GM21825 (cell line): Measurements from ENCODE around the gene INPP5B.

Source experiments
- ATAC-seq: cut with Tn5 transposase; IDR thresholded peaks from one replicate; pipeline ENCODE4 v1.9.1; 2021; ENCODE audit warnings: mild to moderate bottlenecking, moderate library complexity; ENCODE audit not compliant: unreplicated experiment

INPP5B gene

DNA sequence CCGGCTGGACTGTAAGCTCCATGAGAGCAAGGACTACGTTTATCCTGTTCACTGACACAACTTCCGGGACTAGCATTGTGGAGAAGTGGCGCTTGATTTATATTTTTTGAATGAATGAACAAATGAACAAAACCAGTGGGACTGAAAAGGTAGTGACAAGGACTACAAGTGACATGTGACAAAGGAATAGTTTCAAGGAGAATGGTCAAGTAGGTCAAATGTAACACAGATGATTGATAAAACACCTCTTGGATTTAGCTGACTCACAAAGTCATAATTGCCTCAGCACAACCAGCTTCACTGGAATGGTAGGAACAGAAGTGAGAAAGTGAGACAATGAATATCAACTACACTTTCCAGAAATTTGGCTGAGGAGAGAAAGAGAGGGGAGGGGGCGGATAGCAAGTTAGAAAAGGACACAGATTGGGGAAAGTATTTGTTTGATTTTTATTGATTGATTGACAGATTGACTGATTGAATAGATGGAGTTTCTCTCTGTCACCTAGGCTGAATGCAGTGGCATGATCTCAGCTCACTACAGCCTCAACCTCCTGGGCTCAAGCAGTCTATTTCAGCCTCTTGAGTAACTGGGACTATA, 101.7 kb downstream of the INPP5B start:
- ATAC-seq: no peak

DNA sequence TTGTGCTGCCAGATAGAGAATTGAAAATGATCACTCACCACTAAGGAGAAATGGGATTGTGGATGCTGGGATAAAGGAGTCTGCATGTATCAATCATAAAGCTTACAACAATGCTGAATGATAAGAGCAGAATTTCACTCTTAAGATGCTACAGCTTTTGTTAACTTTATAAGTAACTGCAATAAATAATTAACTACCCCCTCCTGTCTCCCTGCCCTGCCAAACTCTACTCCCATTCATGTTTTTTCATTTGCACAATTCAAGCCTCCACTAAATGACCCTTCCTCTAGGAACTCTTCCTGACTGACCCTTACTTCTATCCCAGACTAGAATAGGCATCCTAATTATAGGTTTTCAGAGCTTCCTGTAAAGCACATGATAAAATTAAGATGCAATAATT, 102.3 kb downstream of the INPP5B start:
- no peak for ATAC-seq

DNA sequence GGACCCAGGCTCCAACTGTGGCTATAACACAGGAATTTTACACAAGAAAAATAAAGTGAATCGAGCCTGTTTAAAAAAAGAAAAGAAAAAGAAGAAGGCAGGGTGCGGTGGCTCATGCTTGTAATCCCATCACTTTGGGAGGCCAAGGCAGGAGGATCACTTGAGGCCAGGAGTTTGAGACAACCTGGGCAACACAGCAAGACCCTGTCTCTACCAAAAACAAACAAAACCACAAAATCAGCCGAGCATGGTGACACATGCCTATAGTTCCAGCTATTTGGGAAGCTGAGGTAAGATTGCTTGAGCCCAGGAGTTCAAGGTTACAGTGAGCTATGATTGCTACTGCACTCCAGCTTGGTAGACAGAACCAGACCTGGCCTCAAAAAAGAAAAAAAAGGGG, 105.2 kb downstream of the INPP5B start:
- ATAC-seq: no peak

DNA sequence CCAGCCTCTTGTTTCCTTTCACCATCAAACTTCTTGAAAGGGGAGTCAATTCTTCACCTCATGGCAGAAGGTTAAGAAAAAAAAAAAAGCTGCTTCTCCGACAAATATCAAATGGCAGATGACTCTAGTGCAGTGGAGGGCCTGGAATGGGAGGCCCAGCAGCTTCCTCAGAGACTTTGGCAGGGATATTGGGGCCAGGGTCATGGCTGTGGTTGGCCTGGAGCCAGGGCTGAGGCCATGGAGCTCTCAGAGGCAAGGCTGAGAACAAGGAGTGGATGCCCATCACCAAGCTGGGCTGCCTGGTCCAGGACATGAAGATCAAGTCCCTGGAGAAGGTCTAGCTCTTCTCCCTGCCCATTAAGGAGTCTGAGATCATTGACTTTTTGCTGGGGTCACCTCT, 106.1 kb downstream of the INPP5B start:
- ATAC-seq: no peak

DNA sequence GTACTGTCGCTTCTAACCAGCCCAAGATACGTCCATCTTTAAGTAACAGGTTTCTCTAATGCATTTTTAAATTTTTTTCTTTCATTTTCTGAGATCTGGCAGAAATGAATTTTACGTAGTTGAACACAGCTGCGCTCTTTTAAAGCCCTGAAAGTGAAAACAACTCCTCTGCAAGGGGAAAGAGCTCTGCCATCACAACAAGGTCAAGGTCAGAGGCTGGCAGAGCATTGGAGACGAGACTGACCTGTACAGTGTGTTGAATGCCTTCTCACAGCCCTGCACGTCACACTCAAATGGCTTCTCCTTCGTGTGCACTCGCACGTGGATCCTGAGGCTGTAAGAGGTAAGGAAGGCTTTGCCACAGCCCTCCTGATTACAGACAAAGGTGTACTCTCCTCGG, 107.2 kb downstream of the INPP5B start:
- ATAC-seq: no peak

DNA sequence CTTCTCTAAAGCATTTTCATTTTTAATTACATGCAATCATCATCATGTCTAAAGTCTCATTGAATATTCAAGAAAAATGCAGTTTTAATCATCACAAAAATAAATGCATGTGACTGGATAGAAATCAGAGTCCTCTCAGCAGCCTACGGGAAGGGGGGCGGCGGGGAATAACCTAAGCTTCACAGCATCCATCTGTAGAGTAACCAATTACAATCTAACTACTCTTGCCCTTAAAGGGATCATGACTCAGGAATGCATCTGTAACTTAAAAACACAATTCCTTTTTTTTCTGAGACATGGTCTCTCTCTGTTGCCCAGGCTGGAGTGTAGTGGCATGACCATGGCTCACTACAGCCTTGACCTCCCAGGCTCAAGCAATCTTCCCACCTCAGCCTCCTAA, 110.1 kb downstream of the INPP5B start:
- no peak for ATAC-seq

DNA sequence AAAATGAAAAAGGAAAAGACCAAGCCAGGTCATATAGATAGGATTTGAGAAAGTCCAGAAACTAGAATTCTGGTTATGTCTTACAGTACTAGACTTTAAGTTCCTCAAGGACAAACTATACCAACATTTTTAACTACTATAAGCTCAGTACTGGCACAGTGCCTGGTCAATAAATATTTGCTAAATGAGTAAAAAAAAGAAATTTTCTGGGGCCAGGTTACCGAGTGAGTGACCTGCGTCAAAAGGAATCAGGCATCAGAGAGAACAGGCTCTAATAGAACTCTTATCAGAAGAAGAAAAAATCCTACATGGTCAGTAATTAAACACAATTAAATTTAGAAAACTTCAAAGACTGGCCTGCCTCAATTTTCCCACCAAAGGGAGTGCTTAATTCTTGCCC, 115.0 kb downstream of the INPP5B start:
- ATAC-seq: no peak

DNA sequence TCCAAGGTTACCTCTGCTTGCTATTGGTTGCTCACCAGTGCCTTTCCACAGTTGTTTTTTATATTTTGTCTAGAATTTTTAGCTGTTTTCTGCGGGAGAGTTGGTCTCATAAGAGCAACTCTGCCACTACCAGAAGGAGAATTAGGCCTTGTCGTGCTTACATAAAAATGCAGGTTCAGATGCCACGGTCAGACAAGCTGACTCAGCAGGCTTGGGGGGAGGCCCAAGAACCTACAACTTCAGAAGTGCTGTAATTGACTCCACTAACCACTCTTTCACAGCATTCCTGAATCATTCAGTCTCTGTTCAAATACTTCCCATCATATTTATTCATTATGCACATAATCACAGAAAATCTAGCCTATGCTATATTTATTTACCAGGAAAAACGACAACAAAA, 115.7 kb downstream of the INPP5B start:
- no peak for ATAC-seq

DNA sequence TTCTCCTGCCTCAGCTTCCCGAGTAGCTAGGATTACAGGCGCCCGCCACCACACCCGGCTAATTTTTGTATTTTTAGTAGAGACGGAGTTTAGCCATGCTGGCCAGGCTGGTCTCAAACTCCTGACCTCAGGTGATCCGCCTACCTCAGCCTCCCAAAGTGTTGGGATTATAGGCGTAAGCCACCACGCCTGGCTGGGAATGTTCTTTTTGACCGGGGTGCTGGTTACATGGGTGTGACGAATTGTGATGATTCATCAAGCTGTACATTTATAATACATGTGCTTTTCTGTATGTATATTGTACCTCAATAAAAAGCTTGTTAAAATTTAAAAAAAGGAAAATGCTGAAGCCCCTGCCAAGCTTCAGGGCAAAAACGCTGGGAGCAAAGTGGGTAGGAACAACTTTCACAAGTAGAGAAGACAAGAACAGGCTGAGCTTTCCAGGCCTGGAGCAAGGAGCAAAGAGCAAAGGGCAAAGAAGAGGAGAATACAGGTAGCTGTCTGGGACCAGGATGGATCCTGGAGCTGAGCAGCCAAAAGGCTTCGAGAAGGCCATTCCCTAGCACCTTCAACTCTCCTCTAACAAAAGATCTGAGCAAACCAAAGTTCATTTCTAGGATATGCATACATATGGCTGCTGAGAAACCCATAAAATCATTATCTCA, 118.3 kb downstream of the INPP5B start:
- ATAC-seq: no peak

DNA sequence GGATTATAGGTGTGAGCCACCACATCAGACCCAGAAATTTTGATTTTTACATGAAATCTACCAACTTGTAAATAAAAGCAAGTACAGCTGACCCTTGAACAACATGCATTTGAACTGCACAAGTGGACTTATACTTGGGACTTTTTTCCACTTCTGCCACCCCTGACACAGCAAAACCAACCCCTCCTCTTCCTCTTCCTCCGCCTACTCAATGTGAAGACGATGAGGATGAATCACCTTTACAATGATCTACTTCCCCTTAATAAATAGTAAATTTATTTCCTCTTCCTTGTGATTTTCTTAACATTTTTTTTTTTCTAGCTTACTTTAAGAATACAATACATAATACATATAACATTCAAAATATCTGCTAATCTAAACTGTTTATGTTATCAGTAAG, 121.3 kb downstream of the INPP5B start:
- ATAC-seq: no peak

DNA sequence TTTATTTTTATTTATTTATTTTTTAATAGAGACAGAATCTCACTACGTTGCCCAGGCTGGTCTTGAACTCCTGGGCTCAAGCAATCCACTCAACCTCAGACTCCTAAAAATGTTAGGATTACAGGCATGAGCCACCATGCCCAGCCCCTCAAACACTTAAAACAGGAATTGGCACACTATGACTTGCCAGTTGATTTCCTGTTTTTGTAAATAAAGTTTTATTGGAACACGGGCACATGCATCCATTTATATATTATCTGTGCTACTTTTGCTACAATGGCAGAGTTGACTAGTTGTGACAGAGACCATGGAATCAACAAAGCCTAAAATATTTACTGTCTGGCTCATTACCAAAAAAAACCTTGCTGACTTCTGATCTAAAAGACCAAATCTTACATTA, 122.9 kb downstream of the INPP5B start:
- no peak for ATAC-seq

DNA sequence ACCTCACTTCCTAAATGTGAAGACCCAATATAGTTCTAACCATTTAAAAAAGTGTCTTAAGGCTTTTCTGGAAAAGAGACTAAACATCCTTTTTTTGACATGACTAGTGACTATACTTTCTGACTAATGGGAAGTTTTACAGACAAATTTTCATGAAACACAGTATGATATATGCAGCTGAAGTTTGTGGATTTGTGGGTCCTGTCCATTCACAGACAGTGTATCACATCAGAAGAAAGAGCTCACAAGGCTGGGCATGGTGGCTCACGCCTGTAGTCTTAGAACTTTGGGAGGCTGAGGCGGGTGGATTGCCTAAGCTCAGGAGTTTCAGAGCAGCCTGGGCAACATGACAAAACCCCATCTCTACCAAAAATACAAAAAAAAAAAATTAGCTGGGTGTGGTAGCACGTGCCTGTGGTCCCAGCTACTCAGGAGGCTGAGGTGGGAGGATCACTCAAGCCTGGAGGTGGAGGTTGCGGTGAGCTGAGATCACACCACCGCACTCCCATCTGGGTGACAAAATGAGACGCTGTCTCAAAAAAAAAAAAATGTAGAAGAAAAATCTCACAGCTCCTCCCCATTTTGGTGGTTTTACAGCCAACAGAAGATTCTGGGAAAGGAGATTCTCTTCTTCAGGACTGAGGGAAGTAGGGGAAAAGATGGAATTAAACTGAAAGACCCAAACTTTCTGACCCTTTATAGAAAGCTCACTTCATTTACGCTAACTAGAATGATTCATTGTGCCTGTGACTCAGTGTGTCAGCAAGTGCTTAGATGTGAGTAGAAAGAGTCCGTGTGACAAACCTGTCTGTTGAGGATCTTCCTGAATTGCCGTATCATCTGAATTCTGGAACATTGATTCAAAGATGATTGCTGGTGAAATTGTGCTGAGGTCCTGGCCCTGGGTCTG, 123.7 kb downstream of the INPP5B start:
- no peak for ATAC-seq

DNA sequence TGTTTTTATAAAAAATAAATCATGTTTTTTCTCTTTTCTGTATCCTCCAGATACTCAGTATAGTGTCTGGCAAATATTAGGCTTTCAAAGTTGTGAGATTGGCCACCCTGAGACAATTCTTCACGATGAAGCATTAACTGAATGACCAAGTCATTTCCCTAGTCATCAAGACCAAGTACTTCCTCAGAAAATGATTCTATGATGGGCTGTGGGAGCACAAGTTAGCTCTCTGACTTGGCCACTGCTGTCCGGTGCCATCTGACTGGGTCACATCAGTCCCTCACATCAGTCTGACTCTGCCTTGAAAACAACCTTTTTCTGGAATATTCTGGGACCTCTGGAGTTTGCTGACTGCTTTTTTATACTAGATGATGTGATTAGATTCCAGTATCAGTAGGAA, 125.4 kb downstream of the INPP5B start:
- ATAC-seq: no peak

DNA sequence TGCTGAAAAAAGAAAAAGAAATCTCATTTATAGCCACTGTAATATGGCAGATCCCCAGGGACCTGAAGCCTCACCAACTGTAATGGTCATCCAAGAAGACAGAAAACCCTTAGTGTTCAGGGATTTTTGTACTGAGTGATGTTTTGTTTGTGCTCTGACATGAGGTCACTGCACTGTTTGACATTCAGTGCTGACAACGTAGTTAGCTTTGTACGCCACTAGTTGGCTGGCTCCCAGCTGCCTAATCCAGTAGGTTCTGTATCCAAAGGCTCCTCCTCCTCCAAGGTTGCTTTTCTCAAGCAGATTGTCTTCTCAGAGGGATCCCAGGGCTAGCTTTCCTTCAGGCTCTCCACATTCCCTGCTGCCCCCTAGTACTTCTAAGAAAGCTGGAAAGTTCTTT, 129.4 kb downstream of the INPP5B start:
- ATAC-seq: no peak

DNA sequence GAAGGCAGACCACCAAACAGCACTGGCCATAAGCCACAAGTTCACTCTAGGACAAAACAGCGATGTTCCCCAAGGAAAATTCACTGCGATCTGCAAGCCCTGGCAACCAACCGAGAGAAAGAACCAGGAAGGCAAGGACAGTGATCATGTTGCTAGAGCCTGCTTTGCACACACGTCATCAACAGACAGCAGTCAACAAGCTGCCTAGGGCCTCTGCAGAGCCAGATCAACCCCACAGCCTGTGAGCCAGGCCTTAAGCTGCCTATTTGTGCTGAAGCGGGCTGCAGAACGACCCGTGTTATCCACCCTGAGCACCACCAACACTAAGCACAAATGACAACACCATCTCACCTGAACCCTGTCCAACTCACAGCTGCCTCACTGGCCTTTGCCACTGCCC, 132.6 kb downstream of the INPP5B start:
- no peak for ATAC-seq

DNA sequence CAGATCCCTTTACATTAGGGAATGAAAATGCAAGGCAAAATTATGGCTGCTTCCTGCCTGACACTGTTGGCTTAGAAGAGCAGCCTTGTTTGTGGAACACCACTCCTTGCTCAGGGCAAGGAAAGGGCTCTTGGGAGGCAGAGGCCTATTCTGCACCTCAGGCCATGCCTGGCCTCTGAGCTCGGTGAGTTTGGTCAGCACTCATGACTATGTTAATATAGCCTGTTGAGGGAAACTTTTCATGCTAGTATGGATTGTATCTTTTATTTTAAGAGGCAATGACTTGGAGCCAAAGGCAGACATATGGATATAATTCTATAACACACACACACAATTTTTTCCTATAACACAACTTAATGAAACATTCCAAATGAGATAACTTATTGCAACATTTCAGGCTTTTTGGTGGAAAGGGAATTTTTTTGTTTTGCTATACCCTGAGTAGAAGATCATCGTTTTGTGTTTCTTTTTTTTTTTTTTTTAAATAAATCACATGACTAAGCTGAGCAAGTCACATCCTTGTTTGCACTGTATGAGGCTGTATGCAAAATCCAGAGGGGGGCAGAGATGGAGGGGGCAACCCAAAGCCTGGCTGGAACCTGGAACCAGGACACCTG, 133.2 kb downstream of the INPP5B start:
- ATAC-seq: no peak

DNA sequence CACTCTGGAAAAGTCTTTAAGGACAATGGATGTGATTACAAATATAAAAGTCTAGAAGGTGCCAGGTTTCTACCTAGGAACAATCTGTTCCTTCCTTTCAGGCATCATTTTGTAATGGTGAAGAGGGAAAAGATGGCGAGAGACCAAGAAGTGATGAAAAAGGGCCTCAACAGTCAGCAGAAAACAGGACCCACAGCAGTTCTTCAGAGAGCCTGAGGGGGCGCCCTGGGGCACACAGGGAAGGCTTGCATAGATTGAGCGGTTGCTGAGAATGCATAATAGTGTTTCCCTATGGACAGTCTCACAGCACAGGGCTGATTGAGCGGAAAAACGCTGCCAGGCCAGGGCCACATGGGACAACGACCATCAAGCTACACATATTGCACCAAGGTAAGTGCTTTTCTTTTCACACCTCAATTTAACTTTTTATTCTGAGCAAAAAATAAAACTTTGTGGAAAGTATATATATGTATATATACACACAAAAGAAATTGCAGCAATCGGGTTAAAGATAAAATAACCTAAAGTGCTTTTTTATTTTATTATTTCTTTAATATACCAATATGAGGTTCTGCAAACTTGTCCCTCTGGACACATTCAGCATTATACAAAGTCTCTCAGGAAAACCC, 135.7 kb downstream of the INPP5B start:
- ATAC-seq: no peak
